H4 (cell line): ENCODE data around the gene PWP2. TPM values are rescaled to one million over a fixed set of nuclear protein-coding genes. Genes with fewer than 3 reads are reported as not detected.
"Not testable (repeated sequence)": the region's sequence is repeated elsewhere in the genome, so short reads cannot be mapped to it uniquely, and the experiment has no call there.

Experiments
- DNase-seq: peaks from one replicate; pipeline ENCODE4 v3.0.0-alpha.2; 2015; ENCODE audit warnings: low spot score
- total RNA-seq: library from RNA; depleted of rRNA; stranded (reverse); fragments of >200 nt; shearing (Covaris generic); gene quantifications from 2 replicates; pipeline ENCODE4 v1.2.3, GENCODE V29; 2014

The PWP2 gene
- total RNA-seq, 1 experiment from 2014 or later: 11.5 TPM

DNA sequence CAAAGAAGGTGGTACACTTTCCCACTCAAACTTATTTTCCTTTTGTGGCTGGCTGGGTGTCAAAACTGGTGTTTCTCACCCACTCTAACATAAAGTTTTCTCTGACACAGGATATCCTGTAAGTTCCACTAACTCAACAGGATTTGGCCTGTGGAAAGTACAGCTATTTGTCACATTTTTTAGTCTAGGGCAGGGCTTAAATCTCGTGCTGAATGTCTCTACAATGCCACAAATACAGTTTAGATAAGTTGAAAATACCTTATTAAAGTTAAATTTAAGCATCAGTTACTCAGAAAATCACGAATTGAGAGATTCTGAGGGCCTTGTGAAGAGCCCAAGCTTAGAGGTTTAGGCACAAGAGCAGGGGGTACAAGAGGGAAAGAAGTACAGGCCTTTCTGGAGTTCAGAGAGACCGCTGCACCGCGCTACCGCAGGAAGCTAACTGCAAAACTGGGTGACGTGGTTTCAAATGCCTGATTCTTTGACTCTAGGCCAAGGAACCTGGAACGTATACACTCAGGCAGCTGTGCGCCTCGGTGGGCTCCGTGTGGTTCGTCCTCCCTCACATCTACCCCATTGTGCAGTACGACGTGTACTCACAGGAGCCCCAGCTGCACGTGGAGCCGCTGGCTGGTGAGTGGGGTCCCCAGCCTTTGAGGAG is 23.4 kb upstream of the PWP2 start:
- no peak for DNase-seq

DNA sequence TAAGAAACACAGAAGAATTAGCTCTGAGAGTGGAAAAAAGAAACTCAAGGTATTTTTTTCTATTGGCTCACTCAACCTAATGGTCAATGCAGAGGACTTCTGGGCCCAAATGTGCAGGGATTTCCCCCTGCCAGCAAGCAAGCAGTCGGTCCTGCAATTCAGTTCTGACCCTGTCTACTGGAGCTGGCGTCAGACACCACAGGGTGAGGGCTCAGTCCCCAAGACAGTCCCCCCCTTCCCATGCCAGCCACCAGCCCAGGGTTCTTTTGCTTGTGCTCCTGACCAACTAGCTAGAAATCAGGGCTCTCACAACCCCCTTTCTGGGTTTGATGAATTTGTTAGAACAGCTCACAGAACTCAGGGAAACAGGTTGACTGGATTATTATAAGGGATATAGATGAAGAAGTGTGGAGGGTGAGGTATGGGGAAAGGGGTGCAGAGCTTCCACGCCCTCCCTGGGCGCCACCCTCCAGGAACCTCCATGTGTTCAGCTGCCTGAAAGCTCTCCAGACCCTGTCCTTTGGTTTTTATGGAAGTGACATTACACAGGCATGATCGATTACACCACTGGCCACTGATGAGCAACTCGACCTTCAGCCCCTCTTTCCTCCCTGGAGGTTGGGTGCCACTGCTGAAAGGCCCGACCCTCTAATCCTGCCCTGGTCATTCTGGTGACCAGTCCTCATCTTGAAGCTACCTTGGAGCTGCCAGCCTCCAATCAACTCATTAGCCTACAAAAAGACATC is 22.5 kb upstream of the PWP2 start:
- DNase-seq: no peak

DNA sequence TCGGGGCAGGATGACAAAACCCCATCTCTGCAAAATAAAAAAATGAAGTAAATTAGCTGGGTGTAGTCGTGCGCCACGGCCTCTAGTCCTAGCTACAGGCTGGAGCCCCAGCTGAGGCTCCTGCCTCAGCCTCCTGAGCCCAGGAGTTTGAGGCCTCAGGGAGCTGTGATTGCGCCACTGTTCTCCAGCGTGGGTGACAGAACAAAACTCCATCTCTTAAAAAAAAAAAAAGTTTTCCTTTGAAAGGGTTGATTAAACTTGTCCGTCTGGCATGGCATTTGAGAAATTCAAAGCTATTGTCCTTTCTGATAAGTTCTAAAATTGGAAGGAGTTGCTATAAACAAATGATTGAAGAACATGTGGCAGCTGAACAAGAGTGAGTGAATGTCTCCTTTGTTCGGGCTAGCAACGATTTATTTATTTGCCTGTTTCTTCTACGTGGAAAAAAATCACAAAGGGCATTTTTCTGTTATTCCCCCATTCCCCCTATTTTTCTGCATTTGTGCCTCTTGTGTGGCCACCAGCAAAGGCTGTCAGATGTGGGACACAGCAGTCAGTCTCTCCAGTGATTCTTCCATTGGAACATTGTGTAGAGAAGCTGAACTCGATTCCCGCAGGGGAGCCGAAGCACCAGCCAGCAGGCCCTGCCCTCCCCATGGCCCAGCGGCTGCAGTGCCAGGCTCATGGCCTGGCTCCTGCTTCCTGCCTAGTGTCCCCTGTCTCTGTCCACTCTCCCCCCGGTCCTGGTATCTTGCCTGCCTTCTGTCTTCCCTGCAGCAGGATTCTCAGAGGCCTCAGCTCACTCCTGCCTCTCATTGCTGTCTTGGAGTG is 21.5 kb upstream of the PWP2 start:
- DNase-seq: no peak

DNA sequence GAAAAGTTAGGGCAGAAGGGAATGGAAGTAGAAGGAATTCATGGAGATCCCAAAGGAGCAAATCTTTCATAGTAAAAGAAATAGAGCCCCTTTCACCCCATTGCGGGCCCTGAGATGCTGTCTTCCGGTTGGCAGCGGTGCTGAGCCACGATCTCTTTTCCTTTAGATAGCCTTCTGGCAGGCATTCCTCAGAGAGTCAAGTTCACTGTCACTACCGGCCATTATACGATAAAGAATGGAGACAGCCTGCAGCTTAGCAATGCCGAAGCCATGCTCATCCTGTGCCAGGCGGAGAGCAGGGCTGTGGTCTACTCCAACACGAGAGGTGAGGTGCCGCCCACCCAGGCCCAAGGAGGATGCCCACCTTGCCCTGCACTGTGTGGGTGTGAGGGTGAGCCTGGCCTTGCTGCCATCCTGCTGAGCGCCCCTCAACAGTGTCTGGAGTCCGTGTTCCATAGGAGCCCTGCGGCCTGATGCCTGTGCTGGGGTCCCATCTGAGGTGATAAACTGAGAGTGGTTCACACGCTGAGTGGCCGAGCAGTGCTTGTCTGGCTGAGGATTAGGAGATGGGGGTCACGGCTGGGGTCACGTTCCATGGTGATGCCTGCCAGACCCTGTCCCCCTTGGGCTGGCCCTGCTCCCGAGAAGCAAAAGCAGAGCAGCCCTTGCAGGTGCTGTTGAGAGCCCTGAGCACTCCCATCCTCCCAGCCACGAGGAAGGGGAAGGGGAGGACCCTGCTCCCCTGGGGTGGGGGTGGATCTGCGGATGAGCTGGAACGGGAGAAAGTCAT is 20.4 kb upstream of the PWP2 start:
- DNase-seq: no peak

DNA sequence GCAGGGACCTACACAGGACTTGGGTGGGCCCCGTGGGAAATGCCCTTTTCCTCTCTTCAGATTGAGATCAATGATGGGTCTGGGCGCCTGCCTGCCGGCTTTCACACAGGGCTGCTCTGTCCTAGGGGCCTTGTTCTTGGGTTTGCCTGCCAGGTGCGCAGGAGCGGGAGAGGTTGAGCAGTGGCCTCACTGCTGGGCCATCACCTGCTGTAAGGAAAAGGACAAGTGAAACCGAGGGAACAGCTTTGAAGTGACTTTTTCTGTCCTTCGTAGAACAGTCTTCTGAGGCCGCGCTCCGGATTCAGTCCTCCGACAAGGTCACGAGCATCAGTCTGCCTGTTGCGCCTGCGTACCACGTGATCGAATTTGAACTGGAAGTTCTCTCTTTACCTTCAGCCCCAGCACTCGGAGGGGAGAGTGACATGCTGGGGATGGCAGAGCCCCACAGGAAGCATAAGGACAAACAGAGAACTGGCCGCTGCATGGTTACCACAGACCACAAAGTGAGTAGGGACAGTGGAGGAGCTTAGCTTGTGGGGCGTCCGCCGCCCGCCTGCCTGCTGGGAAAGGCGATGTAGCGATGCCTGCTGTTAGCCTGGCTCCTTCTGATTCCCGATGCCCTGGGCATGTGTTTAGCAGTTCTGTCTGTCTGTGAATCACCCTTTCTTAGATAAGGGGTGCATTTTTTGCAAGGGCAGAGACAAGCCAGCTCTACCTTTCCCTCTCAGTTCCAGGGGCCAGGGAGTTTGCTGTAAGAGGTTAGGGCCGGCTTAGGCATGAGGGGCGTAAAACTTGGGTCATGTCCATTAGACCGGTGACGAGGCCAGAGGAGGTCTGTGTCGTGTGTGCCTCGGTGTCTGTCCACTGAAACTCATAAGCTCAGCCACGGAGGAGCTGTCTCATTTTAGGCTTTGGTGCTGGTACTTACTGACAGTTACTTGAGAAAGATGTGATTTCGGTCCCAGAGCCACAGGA is 19.5 kb upstream of the PWP2 start:
- no peak for DNase-seq

DNA sequence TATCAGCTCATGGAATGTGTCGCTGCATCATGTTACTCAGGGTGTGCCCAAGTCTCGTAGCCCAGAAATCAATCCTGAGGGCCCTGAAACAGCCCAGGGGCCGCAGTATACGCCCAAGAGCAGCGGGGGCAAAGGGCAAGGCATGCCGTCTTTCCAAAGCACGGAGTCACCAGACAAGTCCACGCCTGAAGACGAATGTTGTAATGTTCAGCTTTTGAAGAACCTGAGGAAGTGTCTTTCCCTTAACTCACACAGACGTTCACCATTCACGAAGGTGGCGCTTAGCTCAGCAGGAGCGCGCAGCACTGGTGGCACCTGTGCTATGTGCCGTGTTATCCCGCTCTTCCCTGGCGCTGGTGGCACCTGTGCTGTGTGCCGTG is 18.8 kb upstream of the PWP2 start:
- DNase-seq: no peak

DNA sequence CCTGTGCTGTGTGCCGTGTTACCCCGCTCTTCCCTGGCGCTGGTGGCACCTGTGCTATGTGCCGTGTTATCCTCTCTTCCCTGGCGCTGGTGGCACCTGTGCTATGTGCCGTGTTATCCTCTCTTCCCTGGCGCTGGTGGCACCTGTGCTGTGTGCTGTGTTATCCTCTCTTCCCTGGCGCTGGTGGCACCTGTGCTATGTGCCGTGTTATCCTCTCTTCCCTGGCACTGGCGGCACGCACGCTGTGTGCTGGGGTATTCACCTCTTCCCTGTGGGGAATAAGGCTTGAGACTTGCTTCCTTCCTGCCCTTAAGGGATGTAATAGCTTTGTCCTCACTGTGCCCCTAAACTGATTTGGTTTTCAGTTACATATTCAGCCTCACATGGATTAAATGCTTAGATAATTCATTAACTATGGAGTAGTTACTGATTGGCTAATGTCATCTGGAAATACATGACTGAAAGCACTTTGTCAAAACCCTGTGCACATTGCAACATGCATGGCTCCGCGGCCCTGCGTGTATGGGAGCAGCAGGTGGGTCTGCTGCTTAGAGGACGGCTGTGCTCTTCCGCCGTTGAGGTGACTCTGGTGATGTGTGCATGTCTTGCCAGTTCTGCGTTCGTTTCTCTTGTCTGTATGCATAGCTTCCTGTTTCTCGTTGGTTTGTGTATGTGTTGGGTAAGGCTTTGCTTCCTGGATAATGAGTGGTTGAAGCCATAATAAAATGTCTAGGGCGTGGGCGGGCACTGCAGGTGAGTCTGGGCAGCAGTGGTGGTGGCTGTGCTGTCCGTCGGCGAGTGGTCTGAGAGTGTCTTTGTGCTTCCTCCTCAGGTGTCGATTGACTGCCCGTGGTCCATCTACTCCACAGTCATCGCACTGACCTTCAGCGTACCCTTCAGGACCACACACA is 17.9 kb upstream of the PWP2 start:
- DNase-seq: no peak

DNA sequence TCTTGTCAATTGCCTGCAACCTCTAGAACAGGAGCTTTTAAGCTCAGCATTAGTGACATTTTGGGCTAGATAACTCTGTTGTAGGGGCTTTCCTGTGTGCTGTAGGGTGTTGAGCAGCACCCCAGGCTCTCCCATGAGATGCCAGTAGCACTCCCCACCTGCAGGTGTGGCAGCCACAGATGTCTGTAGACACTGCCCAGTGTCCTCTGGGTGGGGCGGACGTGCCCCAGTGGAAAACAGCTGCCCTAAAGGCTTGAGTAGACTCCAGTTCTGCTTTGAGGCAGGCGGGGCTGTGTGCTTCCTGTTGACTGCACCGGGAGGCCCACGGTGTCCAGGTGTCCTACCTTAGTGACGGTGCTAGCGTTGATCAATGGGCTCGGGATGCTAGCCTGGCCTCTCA is 16.9 kb upstream of the PWP2 start:
- DNase-seq: no peak

DNA sequence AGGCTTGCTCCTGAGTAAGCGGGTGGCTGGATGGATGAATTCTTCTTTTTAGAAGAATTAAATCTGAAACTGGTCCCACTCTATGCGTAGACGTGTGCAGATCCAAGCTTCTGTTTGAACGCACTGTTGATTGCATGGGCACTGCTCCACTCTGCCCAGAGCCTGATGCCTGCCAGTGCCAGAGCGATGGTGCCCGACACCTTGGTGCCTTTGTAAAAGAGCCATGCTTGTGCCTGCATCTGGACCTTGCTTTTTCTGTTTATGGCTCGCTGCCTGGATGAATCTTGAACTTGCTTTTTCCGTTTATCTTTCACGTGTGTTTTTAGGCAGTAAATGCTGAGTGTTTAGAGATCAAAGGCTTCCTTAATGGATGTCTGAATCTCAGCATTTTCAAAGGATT is 15.0 kb upstream of the PWP2 start:
- no peak for DNase-seq

DNA sequence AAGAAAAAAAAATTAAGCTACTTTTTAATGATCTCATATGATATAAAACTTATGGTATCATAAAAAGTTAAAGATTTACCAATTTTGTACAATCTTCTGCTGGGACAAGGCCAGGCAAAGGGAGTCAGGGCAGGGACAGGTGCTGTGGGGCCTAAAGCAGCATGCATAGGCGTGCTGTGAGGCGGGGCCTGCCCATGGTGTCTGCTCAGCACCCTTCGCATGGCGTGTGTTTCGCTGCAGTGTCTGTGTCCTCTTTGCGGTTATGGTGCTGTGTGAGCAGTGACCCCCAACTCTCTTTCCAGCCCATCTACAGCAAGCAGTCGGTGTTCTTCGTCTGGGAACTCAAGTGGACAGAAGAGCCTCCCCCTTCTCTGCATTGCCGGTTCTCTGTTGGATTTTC is 13.4 kb upstream of the PWP2 start:
- no peak for DNase-seq

DNA sequence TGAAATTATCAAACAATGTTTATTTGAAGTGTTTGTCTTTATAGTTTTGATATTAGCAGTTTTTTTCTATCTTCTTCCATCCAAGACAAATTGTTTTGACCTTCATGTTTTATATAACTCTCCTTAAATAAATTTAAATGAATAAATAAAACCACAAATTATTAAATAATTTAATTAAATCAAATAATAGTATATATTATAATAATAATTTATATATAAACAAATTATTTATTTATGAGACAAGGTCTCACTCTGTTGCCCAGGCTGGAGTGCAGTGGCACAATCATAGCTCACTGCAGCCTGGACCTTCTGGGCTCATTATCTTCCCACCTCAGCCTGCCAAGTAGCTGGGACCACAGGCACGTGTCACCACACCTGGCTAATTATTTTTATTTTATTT is 12.4 kb upstream of the PWP2 start:
- DNase-seq: no peak

DNA sequence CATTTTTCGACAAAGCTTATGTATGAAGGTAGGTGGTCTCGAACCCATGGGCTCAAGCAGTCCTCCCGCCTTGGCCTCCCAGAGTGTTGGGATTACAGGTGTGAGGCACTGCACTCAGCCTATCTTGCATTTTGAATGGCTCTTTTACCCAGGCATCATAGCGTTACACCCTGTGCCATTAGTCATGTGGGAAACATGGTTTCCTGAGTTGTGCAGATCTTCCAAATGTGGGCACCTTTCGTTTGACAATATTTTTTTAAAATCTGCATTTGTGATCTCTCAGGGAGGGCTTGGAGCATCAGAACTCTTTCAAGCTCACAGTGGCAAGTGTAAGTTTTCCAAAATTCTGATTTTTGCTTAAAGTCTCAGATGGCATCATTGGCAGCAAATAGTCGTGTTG is 8.7 kb upstream of the PWP2 start:
- DNase-seq: not testable (repeated sequence)

DNA sequence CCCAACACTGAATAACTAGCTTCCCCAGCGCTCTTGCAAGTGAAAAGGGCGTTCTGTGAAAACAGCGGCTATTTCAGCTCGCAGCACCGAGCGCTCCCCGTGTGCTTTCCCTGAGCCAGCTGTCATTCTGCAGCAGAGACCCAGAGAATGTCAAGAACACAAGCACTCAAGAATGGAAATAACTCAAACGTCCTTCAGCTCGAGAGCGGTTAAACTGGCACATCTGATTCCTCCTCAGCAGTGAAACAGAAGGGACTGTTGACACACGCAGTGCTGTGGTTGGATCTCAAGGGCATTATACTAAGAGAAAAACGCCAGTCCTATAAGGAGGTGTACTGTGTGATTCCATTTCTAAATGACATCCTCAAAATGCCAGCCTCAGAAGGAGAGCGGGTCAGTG is 8.2 kb upstream of the PWP2 start:
- DNase-seq: not testable (repeated sequence)

DNA sequence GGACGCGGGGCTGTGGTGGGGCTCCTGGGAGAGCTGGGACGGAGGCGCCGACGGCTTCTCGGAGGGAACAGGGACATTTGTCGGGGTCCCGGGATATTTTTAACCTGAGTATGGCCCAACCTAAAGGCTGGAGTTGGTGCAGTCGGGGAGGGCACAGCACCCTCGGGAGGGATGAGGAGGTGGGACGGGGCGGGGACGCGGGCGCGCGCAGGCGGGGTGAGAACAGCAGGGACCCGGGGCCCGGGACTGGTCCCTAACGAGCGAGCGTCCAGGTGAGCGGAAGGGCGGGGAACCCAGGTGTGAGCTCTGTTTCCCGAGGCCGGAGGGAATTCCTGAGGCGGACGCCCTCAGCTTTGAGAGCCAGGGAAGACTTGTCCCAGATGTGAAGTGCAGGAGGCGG is 390 bp downstream of the PWP2 start:
- DNase-seq: not testable (repeated sequence)

DNA sequence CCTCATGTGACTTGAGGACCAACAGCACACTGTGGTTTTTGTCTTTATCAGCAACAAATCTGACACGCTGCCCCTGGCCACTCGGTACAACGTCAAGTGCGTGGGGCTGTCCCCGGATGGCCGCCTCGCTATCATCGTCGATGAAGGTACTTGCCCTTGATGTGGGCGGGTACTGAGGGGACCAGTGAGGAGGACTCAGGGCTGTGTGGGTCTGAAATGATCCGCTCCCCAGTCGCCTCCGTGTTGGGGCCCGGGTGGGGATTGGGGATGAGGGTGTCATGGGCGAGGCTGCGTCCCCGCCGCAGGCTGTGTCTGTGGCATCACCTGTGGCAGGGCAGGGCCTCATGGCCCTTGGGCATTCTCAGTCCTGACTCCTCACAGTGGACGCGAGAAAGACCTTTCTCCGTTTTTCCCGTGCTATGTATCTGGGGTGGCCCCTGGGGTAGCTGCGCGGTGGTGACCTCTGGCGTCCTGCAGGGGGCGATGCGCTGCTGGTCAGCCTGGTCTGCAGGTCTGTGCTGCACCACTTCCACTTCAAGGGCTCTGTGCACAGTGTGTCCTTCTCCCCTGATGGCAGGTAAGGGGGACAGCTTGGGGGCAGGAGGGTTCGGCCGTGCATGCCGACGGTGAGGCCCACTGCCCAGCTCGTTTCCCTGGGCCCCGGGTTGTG is 6.6 kb downstream of the PWP2 start:
- not testable (repeated sequence) for DNase-seq

DNA sequence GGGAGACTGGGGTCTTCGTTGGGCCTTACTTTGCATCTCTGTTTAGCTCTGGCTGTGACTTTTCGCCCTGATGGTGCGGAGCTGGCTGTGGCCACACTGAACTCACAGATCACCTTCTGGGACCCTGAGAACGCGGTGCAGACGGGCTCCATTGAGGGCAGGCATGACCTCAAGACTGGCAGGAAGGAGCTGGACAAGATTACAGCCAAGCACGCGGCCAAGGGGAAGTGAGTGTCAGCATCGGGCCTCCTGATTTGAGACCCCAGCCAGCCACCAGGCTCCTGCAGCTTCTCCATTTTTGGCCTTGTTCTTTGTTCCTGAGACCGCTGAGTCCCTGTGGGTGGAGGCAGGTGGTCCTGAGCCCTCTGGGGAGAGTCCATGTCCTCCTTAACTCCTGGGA is 14.9 kb downstream of the PWP2 start:
- not testable (repeated sequence) for DNase-seq

DNA sequence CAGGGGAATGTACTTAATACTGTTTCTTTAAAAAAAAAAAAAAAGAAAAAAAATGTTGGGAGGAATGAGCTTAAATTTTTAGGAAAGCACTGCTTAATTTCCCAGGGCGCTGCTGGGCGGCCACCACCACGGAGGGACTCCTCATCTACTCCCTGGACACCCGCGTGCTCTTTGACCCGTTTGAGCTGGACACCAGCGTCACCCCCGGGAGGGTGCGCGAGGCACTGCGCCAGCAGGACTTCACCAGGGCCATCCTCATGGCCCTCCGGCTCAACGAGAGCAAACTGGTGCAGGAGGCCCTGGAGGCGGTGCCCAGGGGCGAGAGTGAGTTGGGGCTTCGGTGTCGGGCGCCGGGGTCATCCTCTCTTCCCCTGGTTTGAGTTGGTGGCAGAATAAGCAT is 20.6 kb downstream of the PWP2 start:
- not testable (repeated sequence) for DNase-seq

DNA sequence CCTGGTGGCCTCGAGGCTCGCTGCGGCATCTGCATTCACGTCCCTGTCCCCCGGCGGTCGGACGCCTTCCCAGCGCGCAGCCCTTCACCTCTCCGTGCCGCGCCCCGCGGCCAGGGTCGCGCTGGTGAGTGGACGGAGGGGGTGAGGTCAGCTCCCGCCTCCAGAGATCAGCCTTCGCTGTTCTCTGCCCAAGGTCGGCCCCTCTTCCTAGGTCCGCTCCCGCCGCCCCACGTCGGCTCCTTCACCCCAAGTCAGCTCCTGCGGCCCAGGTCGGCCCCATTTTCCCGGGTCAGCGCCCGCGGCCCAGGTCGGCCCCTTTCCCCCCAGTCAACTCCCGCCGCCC is 26.5 kb downstream of the PWP2 start:
- not testable (repeated sequence) for DNase-seq

DNA sequence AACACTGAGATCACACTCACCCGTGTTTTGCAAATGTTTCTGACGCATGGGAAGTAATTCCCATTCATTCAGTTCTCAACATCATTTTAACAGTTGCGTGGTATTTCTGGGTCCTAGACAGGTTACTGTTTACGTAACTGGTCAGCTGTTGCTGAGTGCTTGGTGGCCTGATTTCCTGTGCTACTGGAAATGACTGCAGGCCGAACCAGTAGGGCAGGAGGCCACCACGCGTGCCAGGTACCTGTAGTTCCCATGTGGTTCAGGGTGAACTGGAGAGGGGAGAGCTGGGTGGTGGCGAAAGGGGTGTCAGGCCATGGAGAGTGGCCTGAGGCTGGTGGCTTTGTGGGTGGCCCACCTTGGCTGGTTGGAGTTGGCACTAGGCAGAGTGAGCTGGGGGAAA is 27.5 kb downstream of the PWP2 start:
- DNase-seq: not testable (repeated sequence)
